ENCODE data around the gene OR5W2. TPM values are rescaled to one million over a fixed set of nuclear protein-coding genes. Genes with fewer than 3 reads are reported as not detected.
"Not testable (repeated sequence)": the region's sequence is repeated elsewhere in the genome, so short reads cannot be mapped to it uniquely, and the experiment has no call there.

OR5W2 gene
- total and polyA plus RNA-seq, 4 donors = not detected

- H3K9ac ChIP-seq (ENCODE audit: insufficient read depth in 1 of 2, low read length in 2 of 2) = no peak overlapping the region
- no peak for TF ChIP-seq CTCF (IDR thresholded peaks at IDR 0.05; ENCODE audit: control extremely low read depth, extremely low read depth)
- ATAC-seq (ENCODE audit: insufficient read depth, low FRiP score) = no peak
- DNase-seq = no peak
- no peak overlapping the region for H3K27ac ChIP-seq (ENCODE audit: low read depth in 1 of 2, low read length in 1 of 2)
- 58 to 61% methylated on average over 8 of the region's 8 CpGs for WGBS, 2 donors
- no peak overlapping the region for H3K4me3 ChIP-seq
- no peaks in the 10 kb centered on the region for H3K27me3 ChIP-seq (ENCODE audit: control insufficient read depth in 3 of 3, insufficient read depth in 3 of 3, low read length in 2 of 3)
- H3K9me3 ChIP-seq (ENCODE audit: control insufficient read depth in 4 of 4, insufficient read depth in 3 of 4, low read length in 3 of 4) = peaks cover 0 to 8% (median 1%) of the 10 kb centered on the region in 4 donors
- no peaks in the 10 kb centered on the region for H3K4me1 ChIP-seq (ENCODE audit: control insufficient read depth in 5 of 5, insufficient read depth in 5 of 5, low read length in 5 of 5)
- no peaks in the 10 kb centered on the region for H3K36me3 ChIP-seq (ENCODE audit: control insufficient read depth in 4 of 4, insufficient read depth in 4 of 4, low read length in 4 of 4)
Observed at GRCh38 chr11:55895216-55895615, 19.2 kb downstream of the OR5W2 start.

- not testable (repeated sequence) for H3K27me3 ChIP-seq (ENCODE audit: control insufficient read depth in 3 of 3, insufficient read depth in 3 of 3, low read length in 2 of 3); ATAC-seq (ENCODE audit: insufficient read depth, low FRiP score); H3K4me3 ChIP-seq; DNase-seq; H3K9ac ChIP-seq (ENCODE audit: insufficient read depth in 1 of 2, low read length in 2 of 2); H3K36me3 ChIP-seq (ENCODE audit: control insufficient read depth in 4 of 4, insufficient read depth in 4 of 4, low read length in 4 of 4); H3K4me1 ChIP-seq (ENCODE audit: control insufficient read depth in 5 of 5, insufficient read depth in 5 of 5, low read length in 5 of 5); H3K9me3 ChIP-seq (ENCODE audit: control insufficient read depth in 4 of 4, insufficient read depth in 3 of 4, low read length in 3 of 4); H3K27ac ChIP-seq (ENCODE audit: low read depth in 1 of 2, low read length in 1 of 2)
- WGBS, 2 donors = 87 to 93% methylated on average over 9 of the region's 9 CpGs
Observed at GRCh38 chr11:55885481-55885880, 28.9 kb downstream of the OR5W2 start.

- H3K9ac ChIP-seq (ENCODE audit: insufficient read depth in 1 of 2, low read length in 2 of 2); H3K9me3 ChIP-seq (ENCODE audit: control insufficient read depth in 4 of 4, insufficient read depth in 3 of 4, low read length in 3 of 4); H3K27me3 ChIP-seq (ENCODE audit: control insufficient read depth in 3 of 3, insufficient read depth in 3 of 3, low read length in 2 of 3); H3K4me1 ChIP-seq (ENCODE audit: control insufficient read depth in 5 of 5, insufficient read depth in 5 of 5, low read length in 5 of 5); H3K27ac ChIP-seq (ENCODE audit: low read depth in 1 of 2, low read length in 1 of 2); H3K36me3 ChIP-seq (ENCODE audit: control insufficient read depth in 4 of 4, insufficient read depth in 4 of 4, low read length in 4 of 4); H3K4me3 ChIP-seq; DNase-seq; ATAC-seq (ENCODE audit: insufficient read depth, low FRiP score): not testable (repeated sequence)
- 83 to 90% methylated on average over 4 of the region's 4 CpGs for WGBS, 2 donors
Observed at GRCh38 chr11:55884995-55885394, 29.4 kb downstream of the OR5W2 start.

- not testable (repeated sequence) for ATAC-seq (ENCODE audit: insufficient read depth, low FRiP score); H3K4me1 ChIP-seq (ENCODE audit: control insufficient read depth in 5 of 5, insufficient read depth in 5 of 5, low read length in 5 of 5); DNase-seq; H3K36me3 ChIP-seq (ENCODE audit: control insufficient read depth in 4 of 4, insufficient read depth in 4 of 4, low read length in 4 of 4); H3K4me3 ChIP-seq; H3K9me3 ChIP-seq (ENCODE audit: control insufficient read depth in 4 of 4, insufficient read depth in 3 of 4, low read length in 3 of 4); H3K9ac ChIP-seq (ENCODE audit: insufficient read depth in 1 of 2, low read length in 2 of 2); H3K27ac ChIP-seq (ENCODE audit: low read depth in 1 of 2, low read length in 1 of 2); H3K27me3 ChIP-seq (ENCODE audit: control insufficient read depth in 3 of 3, insufficient read depth in 3 of 3, low read length in 2 of 3)
- WGBS, 2 donors = 73 to 75% methylated on average over 1 of the region's 1 CpG
Observed at GRCh38 chr11:55882997-55883396, 31.4 kb downstream of the OR5W2 start, which contains the start of gene TRIM51. TRIM51 (plus strand) TSS chr11:55883297; CDS start chr11:55885429, 2,132 bp downstream.

- 23 to 43% methylated on average over 30 to 34 of the region's 34 CpGs for WGBS, 2 donors
- ATAC-seq (ENCODE audit: insufficient read depth, low FRiP score); H3K27ac ChIP-seq (ENCODE audit: low read depth in 1 of 2, low read length in 1 of 2): not testable (repeated sequence)
Observed at GRCh38 chr11:55873146-55873545, 41.2 kb downstream of the OR5W2 start.

GRCh38 chr11:55872731-55873130 lies 41.7 kb downstream of the OR5W2 start:
- H3K36me3 ChIP-seq (ENCODE audit: control insufficient read depth in 4 of 4, insufficient read depth in 4 of 4, low read length in 4 of 4); DNase-seq; H3K4me1 ChIP-seq (ENCODE audit: control insufficient read depth in 5 of 5, insufficient read depth in 5 of 5, low read length in 5 of 5); H3K9me3 ChIP-seq (ENCODE audit: control insufficient read depth in 4 of 4, insufficient read depth in 3 of 4, low read length in 3 of 4); H3K27ac ChIP-seq (ENCODE audit: low read depth in 1 of 2, low read length in 1 of 2); H3K27me3 ChIP-seq (ENCODE audit: control insufficient read depth in 3 of 3, insufficient read depth in 3 of 3, low read length in 2 of 3); H3K9ac ChIP-seq (ENCODE audit: insufficient read depth in 1 of 2, low read length in 2 of 2); H3K4me3 ChIP-seq; ATAC-seq (ENCODE audit: insufficient read depth, low FRiP score): not testable (repeated sequence)
- WGBS, 2 donors = 19 to 25% methylated on average over 33 of the region's 33 CpGs

More at GRCh38 chr11:55873146-55873545, 41.2 kb downstream of the OR5W2 start:
- H3K4me3 ChIP-seq; H3K4me1 ChIP-seq (ENCODE audit: control insufficient read depth in 5 of 5, insufficient read depth in 5 of 5, low read length in 5 of 5); H3K36me3 ChIP-seq (ENCODE audit: control insufficient read depth in 4 of 4, insufficient read depth in 4 of 4, low read length in 4 of 4); H3K27me3 ChIP-seq (ENCODE audit: control insufficient read depth in 3 of 3, insufficient read depth in 3 of 3, low read length in 2 of 3); H3K9me3 ChIP-seq (ENCODE audit: control insufficient read depth in 4 of 4, insufficient read depth in 3 of 4, low read length in 3 of 4); H3K9ac ChIP-seq (ENCODE audit: insufficient read depth in 1 of 2, low read length in 2 of 2); DNase-seq: not testable (repeated sequence)

GRCh38 chr11:55867354-55867753 lies 47.0 kb downstream of the OR5W2 start:
- 85 to 86% methylated on average over 4 of the region's 4 CpGs for WGBS, 2 donors
- H3K36me3 ChIP-seq (ENCODE audit: control insufficient read depth in 4 of 4, insufficient read depth in 4 of 4, low read length in 4 of 4); H3K4me3 ChIP-seq; H3K27me3 ChIP-seq (ENCODE audit: control insufficient read depth in 3 of 3, insufficient read depth in 3 of 3, low read length in 2 of 3); H3K4me1 ChIP-seq (ENCODE audit: control insufficient read depth in 5 of 5, insufficient read depth in 5 of 5, low read length in 5 of 5); ATAC-seq (ENCODE audit: insufficient read depth, low FRiP score); H3K9ac ChIP-seq (ENCODE audit: insufficient read depth in 1 of 2, low read length in 2 of 2); DNase-seq; H3K9me3 ChIP-seq (ENCODE audit: control insufficient read depth in 4 of 4, insufficient read depth in 3 of 4, low read length in 3 of 4); H3K27ac ChIP-seq (ENCODE audit: low read depth in 1 of 2, low read length in 1 of 2): not testable (repeated sequence)
